ENCODE results near the gene ITCH. TPM values are rescaled to one million over a fixed set of nuclear protein-coding genes. Genes with fewer than 3 reads are reported as not detected.

ITCH gene
- polyA plus RNA-seq, 3 donors = 13.3 to 26.6 (median 19.9) TPM

GRCh38 chr20:34500823-34501222, 137.8 kb downstream of the ITCH start:
- Histone ChIP-seq H3K9ac (ENCODE audit: insufficient read depth, low read length, poor library complexity, severe bottlenecking) (no peak overlapping the region), H3K36me3 (replicated peaks in 1 of 2; ENCODE audit: control insufficient read depth in 1 of 2, insufficient read depth in 2 of 2, low read length in 2 of 2) (peaks cover 54 to 89% of the 10 kb centered on the region in 2 donors), H3K27me3 (ENCODE audit: control insufficient read depth in 2 of 2, insufficient read depth in 2 of 2, low read length in 2 of 2) (no peaks in the 10 kb centered on the region), H2AFZ (ENCODE audit: insufficient read depth, low read depth, low read length, poor library complexity, severe bottlenecking) (no peak overlapping the region), H3K27ac (ENCODE audit: low read depth in 1 of 2, low read length in 2 of 2) (no peak overlapping the region), H4K20me1 (ENCODE audit: insufficient read depth, low read length) (peaks cover 47% of the 10 kb centered on the region), H3K79me2 (ENCODE audit: insufficient read depth, low read length) (no peaks in the 10 kb centered on the region), H3K4me3 (replicated peaks in 1 of 3; ENCODE audit: low read depth in 2 of 3, low read length in 3 of 3) (no peak overlapping the region), H3K9me3 (replicated peaks in 1 of 2; ENCODE audit: control insufficient read depth in 1 of 2, insufficient read depth in 1 of 2, low read length in 2 of 2) (no peaks in the 10 kb centered on the region), H3K4me1 (ENCODE audit: control insufficient read depth in 1 of 2, insufficient read depth in 2 of 2, low read length in 2 of 2) (no peaks in the 10 kb centered on the region), H3K4me2 (replicated peaks; ENCODE audit: extremely low read depth, low read length, poor library complexity, severe bottlenecking) (no peak overlapping the region)
- Mint-ChIP-seq H3K27ac (no peak overlapping the region), H3K27me3 (ENCODE audit: low read depth in 3 of 3) (no peaks in the 10 kb centered on the region), H3K4me3 (no peak overlapping the region), H3K9me3 (peaks cover 0 to 14% (median 5%) of the 10 kb centered on the region in 7 donors), H3K36me3 (peaks cover 61 to 83% of the 10 kb centered on the region in 2 donors), H3K4me1 (no peaks in the 10 kb centered on the region)
- no peak for TF ChIP-seq CTCF (IDR thresholded peaks at IDR 0.05)
- DNase-seq = no peak
- WGBS (ENCODE audit: insufficient coverage) = no CpG with 5 or more reads among the region's 1 CpG
- intact Hi-C loops (cut with micrococcal nuclease) = no loop called here

GRCh38 chr20:34506480-34506879, 143.4 kb downstream of the ITCH start:
- no peak overlapping the region for H3K4me3 ChIP-seq (replicated peaks in 1 of 3; ENCODE audit: low read depth in 2 of 3, low read length in 3 of 3)
- no peaks in the 10 kb centered on the region for H3K27me3 ChIP-seq (ENCODE audit: control insufficient read depth in 2 of 2, insufficient read depth in 2 of 2, low read length in 2 of 2)
- 100% methylated on average over 1 of the region's 3 CpGs for WGBS (ENCODE audit: insufficient coverage)
- intact Hi-C loops (cut with micrococcal nuclease) = no loop called here
- H3K9me3 ChIP-seq (replicated peaks in 1 of 2; ENCODE audit: control insufficient read depth in 1 of 2, insufficient read depth in 1 of 2, low read length in 2 of 2) = no peaks in the 10 kb centered on the region
- Mint-ChIP-seq H3K36me3 (peaks cover 59 to 75% of the 10 kb centered on the region in 2 donors), H3K4me1 (no peaks in the 10 kb centered on the region), H3K9me3 (no peaks in the 10 kb centered on the region), H3K27ac (peak overlapping the region in 1 of 7 donors; percentile 49), H3K27me3 (ENCODE audit: low read depth in 3 of 3) (no peaks in the 10 kb centered on the region), H3K4me3 (no peak overlapping the region)
- H4K20me1 ChIP-seq (ENCODE audit: insufficient read depth, low read length) = peaks cover 6% of the 10 kb centered on the region
- no peak overlapping the region for H3K9ac ChIP-seq (ENCODE audit: insufficient read depth, low read length, poor library complexity, severe bottlenecking)
- no peak for TF ChIP-seq CTCF (IDR thresholded peaks at IDR 0.05)
- no peak for DNase-seq
- no peak overlapping the region for H2AFZ ChIP-seq (ENCODE audit: insufficient read depth, low read depth, low read length, poor library complexity, severe bottlenecking)
- no peak overlapping the region for H3K4me2 ChIP-seq (replicated peaks; ENCODE audit: extremely low read depth, low read length, poor library complexity, severe bottlenecking)
- H3K4me1 ChIP-seq (ENCODE audit: control insufficient read depth in 1 of 2, insufficient read depth in 2 of 2, low read length in 2 of 2) = no peaks in the 10 kb centered on the region
- H3K36me3 ChIP-seq (replicated peaks in 1 of 2; ENCODE audit: control insufficient read depth in 1 of 2, insufficient read depth in 2 of 2, low read length in 2 of 2) = peaks cover 66 to 96% of the 10 kb centered on the region in 2 donors
- no peak overlapping the region for H3K27ac ChIP-seq (ENCODE audit: low read depth in 1 of 2, low read length in 2 of 2)
- no peaks in the 10 kb centered on the region for H3K79me2 ChIP-seq (ENCODE audit: insufficient read depth, low read length)
